Keratinocyte (primary cell): ENCODE data around the gene CSF3R. TPM values are rescaled to one million over a fixed set of nuclear protein-coding genes. Genes with fewer than 3 reads are reported as not detected.
A peak's percentile ranks its signal among the peaks of the same experiment; 100 is the strongest.

Source experiments
- DNase-seq: peaks from one replicate; pipeline ENCODE4 v3.0.0-alpha.2; 2011; ENCODE audit warnings: low read depth, missing footprints, low spot score
- FAIRE-seq: peaks from 2 replicates; lab custom pipeline; 2011; peaks lifted over from hg19 to GRCh38; lab: Jason Lieb, UNC
- H2AFZ ChIP-seq: 2 replicates; pipeline ENCODE4 v1.6.0; 2012; ENCODE audit warnings: low read length, control low read depth, inconsistent platforms; ENCODE audit not compliant: control insufficient read depth
- H3K27ac ChIP-seq: 2 replicates; pipeline ENCODE4 v1.5.1; 2011; ENCODE audit warnings: low read length; ENCODE audit not compliant: control insufficient read depth, insufficient read depth
- H3K27me3 ChIP-seq: 3 replicates; pipeline ENCODE4 v1.6.0; 2011; ENCODE audit warnings: low read length; ENCODE audit not compliant: control insufficient read depth, insufficient read depth; ENCODE audit errors: extremely low read depth
- H3K36me3 ChIP-seq, 2 experiments: 2 replicates in 1 of 2; 3 replicates in 1 of 2; pipeline ENCODE4 v1.5.1; 2011; ENCODE audit warnings: low read length in 2 of 2, mild to moderate bottlenecking in 1 of 2; ENCODE audit not compliant: control insufficient read depth in 2 of 2, insufficient read depth in 2 of 2; ENCODE audit errors: extremely low read depth in 1 of 2
- H3K4me1 ChIP-seq: 3 replicates; pipeline ENCODE4 v1.5.1; 2011; ENCODE audit warnings: low read length; ENCODE audit not compliant: control insufficient read depth, insufficient read depth; ENCODE audit errors: extremely low read depth
- H3K4me2 ChIP-seq: 3 replicates; pipeline ENCODE4 v1.6.0; 2011; ENCODE audit warnings: low read depth, low read length; ENCODE audit not compliant: control insufficient read depth, insufficient read depth; ENCODE audit errors: extremely low read depth
- H3K4me3 ChIP-seq, 3 experiments: fragments of 200-600 bp in 1 of 3; sonication (generic) in 1 of 3; 2 replicates in 2 of 3; 3 replicates in 1 of 3; pipeline ENCODE4 v1.5.1; 2011 to 2016; ENCODE audit warnings: low read length in 3 of 3, mild to moderate bottlenecking in 3 of 3, control low read depth in 2 of 3, inconsistent platforms in 1 of 3, low read depth in 1 of 3, mixed read lengths in 1 of 3, mixed run types in 1 of 3, moderate library complexity in 1 of 3; ENCODE audit not compliant: control insufficient read depth in 2 of 3, insufficient read depth in 2 of 3; ENCODE audit errors: extremely low read depth in 1 of 3
- H3K79me2 ChIP-seq: 2 replicates; pipeline ENCODE4 v1.6.0; 2012; ENCODE audit warnings: low read length; ENCODE audit not compliant: control insufficient read depth, insufficient read depth
- H3K9ac ChIP-seq: 3 replicates; pipeline ENCODE4 v1.6.0; 2011; ENCODE audit warnings: low read length; ENCODE audit not compliant: control insufficient read depth, insufficient read depth; ENCODE audit errors: extremely low read depth
- H3K9me1 ChIP-seq: 3 replicates; pipeline ENCODE4 v1.6.0; 2011; ENCODE audit warnings: low read length; ENCODE audit not compliant: control insufficient read depth, insufficient read depth; ENCODE audit errors: extremely low read depth
- H3K9me3 ChIP-seq: 2 replicates; pipeline ENCODE4 v1.5.1; 2012; ENCODE audit warnings: low read depth, low read length; ENCODE audit not compliant: control insufficient read depth
- H4K20me1 ChIP-seq: 3 replicates; pipeline ENCODE4 v1.6.0; 2011; ENCODE audit warnings: low read length; ENCODE audit not compliant: control insufficient read depth, insufficient read depth; ENCODE audit errors: extremely low read depth
- CTCF ChIP-seq, 3 experiments: IDR thresholded peaks in 1 of 3; conservative IDR thresholded peaks in 1 of 3; optimal IDR thresholded peaks in 1 of 3; 2 replicates in 2 of 3; 3 replicates in 1 of 3; pipeline versions ENCODE3 to v1.5.1; 2011; ENCODE audit warnings: low read length in 3 of 3, mild to moderate bottlenecking in 3 of 3, moderate library complexity in 2 of 3, control low read depth in 1 of 3, inconsistent platforms in 1 of 3; ENCODE audit not compliant: insufficient read depth in 2 of 3; ENCODE audit errors: extremely low read depth in 1 of 3
- EZH2 ChIP-seq: IDR thresholded peaks from one replicate; pipeline ENCODE4 v1.6.1; 2012; ENCODE audit warnings: inconsistent platforms, mild to moderate bottlenecking, low read length, moderate library complexity
- dilution Hi-C: fragments of 300-500 bp; cut with MboI; formaldehyde crosslinking; loops from one replicate; pipeline ENCODE4 v1.7.0; 2020; ENCODE audit warnings: low sequenced_read_pairs; ENCODE audit not compliant: extremely low pct_ligation_motif_present
- polyA plus RNA-seq, 5 experiments: library from polyadenylated mRNA; depleted of rRNA in 3 of 5; stranded (reverse) in 3 of 5; stranded (forward) in 1 of 5; unstranded in 1 of 5; fragments of >200 nt; gene quantifications; 1 replicate in 1 of 5; 2 replicates in 3 of 5; 3 replicates in 1 of 5; pipeline versions ENCODE4 v1.2.1 to v1.2.3, GENCODE V29; 2011 to 2012; ENCODE audit warnings: missing spikeins in 2 of 5, low read depth in 1 of 5, low replicate concordance in 1 of 5

Gene CSF3R
- polyA plus RNA-seq, 1 donor (not counting 4 experiments of a cell fraction or from before 2014, with no cell fraction given), result not detected

- dilution Hi-C loops, result no loop called here
- TF ChIP-seq CTCF (optimal IDR thresholded peaks at IDR 0.05 in 1 of 3, IDR thresholded peaks at IDR 0.05 in 1 of 3, conservative IDR thresholded peaks at IDR 0.05 in 1 of 3; ENCODE audit: extremely low read depth in 1 of 3, insufficient read depth in 2 of 3, low read length in 3 of 3) (no peak), EZH2 (no peak)
- Histone ChIP-seq H3K27me3 (peaks cover 5% of the 10 kb centered on the region), H4K20me1 (no peaks in the 10 kb centered on the region), H3K36me3 (no peaks in the 10 kb centered on the region), H3K79me2 (no peaks in the 10 kb centered on the region), H3K4me3 (no peak overlapping the region), H3K9ac (no peak overlapping the region), H3K27ac (no peak overlapping the region), H2AFZ (no peak overlapping the region), H3K4me2 (no peak overlapping the region), H3K9me1 (no peaks in the 10 kb centered on the region), H3K4me1 (peaks cover 4% of the 10 kb centered on the region), H3K9me3 (no peaks in the 10 kb centered on the region)
- FAIRE-seq, result no peak
- no peak for DNase-seq
Observed at GRCh38 chr1:36475910-36476604, 6.7 kb downstream of the CSF3R start.

GRCh38 chr1:36475341-36475740 is 7.4 kb downstream of the CSF3R start:
- Histone ChIP-seq H3K9me3 (no peaks in the 10 kb centered on the region), H3K4me2 (peak overlapping the region; percentile 28), H3K36me3 (no peaks in the 10 kb centered on the region), H2AFZ (peak overlapping the region; percentile 81), H4K20me1 (no peaks in the 10 kb centered on the region), H3K9me1 (no peaks in the 10 kb centered on the region), H3K27ac (no peak overlapping the region), H3K4me1 (peaks cover 4% of the 10 kb centered on the region), H3K4me3 (no peak overlapping the region), H3K9ac (no peak overlapping the region), H3K79me2 (no peaks in the 10 kb centered on the region), H3K27me3 (peaks cover 5% of the 10 kb centered on the region)
- dilution Hi-C loops, result no loop called here
- TF ChIP-seq EZH2 (no peak), CTCF (optimal IDR thresholded peaks at IDR 0.05 in 1 of 3, IDR thresholded peaks at IDR 0.05 in 1 of 3, conservative IDR thresholded peaks at IDR 0.05 in 1 of 3; ENCODE audit: extremely low read depth in 1 of 3, insufficient read depth in 2 of 3, low read length in 3 of 3) (no peak)
- FAIRE-seq (no peak), DNase-seq (no peak)
